H9 (cell line): ENCODE data around the gene PPP1R13B. TPM values are rescaled to one million over a fixed set of nuclear protein-coding genes. Genes with fewer than 3 reads are reported as not detected.

Experiments used
- DNase-seq: peaks from one replicate; pipeline ENCODE4 v3.0.0-alpha.2; 2017
- H2AFZ ChIP-seq: one replicate; pipeline ENCODE4 v1.6.1; 2013; ENCODE audit warnings: mild to moderate bottlenecking, low read length, control low read depth, moderate library complexity
- H2AK5ac ChIP-seq: 2 replicates; pipeline ENCODE4 v1.6.1; 2013; ENCODE audit warnings: low read length, control low read depth, mixed read lengths; ENCODE audit not compliant: insufficient read length
- H2BK120ac ChIP-seq: one replicate; pipeline ENCODE4 v1.6.1; 2013; ENCODE audit warnings: low read depth, mild to moderate bottlenecking, low read length, control low read depth, inconsistent platforms; ENCODE audit not compliant: poor library complexity, severe bottlenecking
- H2BK12ac ChIP-seq: 2 replicates; pipeline ENCODE4 v1.6.1; 2013; ENCODE audit warnings: low read length, control low read depth, mixed read lengths, low read depth; ENCODE audit not compliant: insufficient read length
- H2BK15ac ChIP-seq: 2 replicates; pipeline ENCODE4 v1.6.1; 2013; ENCODE audit warnings: low read depth, low read length, control low read depth
- H2BK20ac ChIP-seq: one replicate; pipeline ENCODE4 v1.6.1; 2013; ENCODE audit warnings: low read depth, mild to moderate bottlenecking, low read length, control low read depth, inconsistent platforms; ENCODE audit not compliant: poor library complexity, severe bottlenecking
- H2BK5ac ChIP-seq: 2 replicates; pipeline ENCODE4 v1.6.1; 2013; ENCODE audit warnings: low read length, control low read depth, mixed read lengths; ENCODE audit not compliant: insufficient read length
- H3K14ac ChIP-seq: 2 replicates; pipeline ENCODE4 v1.6.1; 2013; ENCODE audit warnings: low read length, control low read depth; ENCODE audit not compliant: insufficient read depth
- H3K18ac ChIP-seq: 2 replicates; pipeline ENCODE4 v1.6.1; 2013; ENCODE audit warnings: low read depth, mild to moderate bottlenecking, mixed read lengths, low read length, control low read depth; ENCODE audit not compliant: insufficient read length
- H3K23ac ChIP-seq: 2 replicates; pipeline ENCODE4 v1.6.1; 2013; ENCODE audit warnings: low read length, control low read depth, mixed read lengths, low read depth; ENCODE audit not compliant: insufficient read length
- H3K23me2 ChIP-seq: 2 replicates; pipeline ENCODE4 v1.6.1; 2013; ENCODE audit warnings: low read depth, mild to moderate bottlenecking, mixed read lengths, low read length, control low read depth; ENCODE audit not compliant: insufficient read length, poor library complexity, severe bottlenecking
- H3K27ac ChIP-seq: 2 replicates; pipeline ENCODE4 v1.5.1; 2013; ENCODE audit warnings: low read length, control low read depth, mixed read lengths, low read depth; ENCODE audit not compliant: insufficient read length
- H3K27me3 ChIP-seq: 2 replicates; pipeline ENCODE4 v1.6.1; 2013; ENCODE audit warnings: low read length, control low read depth, inconsistent platforms; ENCODE audit not compliant: insufficient read depth
- H3K4ac ChIP-seq: 2 replicates; pipeline ENCODE4 v1.6.1; 2013; ENCODE audit warnings: low read depth, mild to moderate bottlenecking, control low read depth, inconsistent platforms, low read length, moderate library complexity
- H3K4me1 ChIP-seq: 2 replicates; pipeline ENCODE4 v1.6.1; 2013; ENCODE audit warnings: low read length, control low read depth, inconsistent platforms; ENCODE audit not compliant: insufficient read depth
- H3K4me2 ChIP-seq: 2 replicates; pipeline ENCODE4 v1.6.1; 2013; ENCODE audit warnings: low read length, control low read depth, mixed read lengths; ENCODE audit not compliant: insufficient read length, insufficient read depth
- H3K56ac ChIP-seq: 2 replicates; pipeline ENCODE4 v1.6.1; 2013; ENCODE audit warnings: low read depth, mild to moderate bottlenecking, mixed read lengths, low read length, control low read depth; ENCODE audit not compliant: insufficient read length
- H3K79me1 ChIP-seq: 2 replicates; pipeline ENCODE4 v1.6.1; 2013; ENCODE audit warnings: low read depth, mild to moderate bottlenecking, moderate library complexity, low read length, control low read depth, inconsistent platforms; ENCODE audit not compliant: insufficient read depth, poor library complexity, severe bottlenecking
- H3K79me2 ChIP-seq: 2 replicates; pipeline ENCODE4 v1.6.1; 2013; ENCODE audit warnings: low read length, control low read depth, inconsistent platforms; ENCODE audit not compliant: insufficient read depth
- H3K9ac ChIP-seq: 2 replicates; pipeline ENCODE4 v1.6.1; 2013; ENCODE audit warnings: low read length, control low read depth, mixed read lengths; ENCODE audit not compliant: insufficient read length; ENCODE audit errors: extremely low read depth
- H3K9me3 ChIP-seq: one replicate; pipeline ENCODE4 v1.6.1; 2013; ENCODE audit warnings: low read depth, low read length, inconsistent platforms; ENCODE audit not compliant: control insufficient read depth
- H3T11ph ChIP-seq: one replicate; pipeline ENCODE4 v1.6.1; 2013; ENCODE audit warnings: mild to moderate bottlenecking, low read length, control low read depth, inconsistent platforms
- H4K20me1 ChIP-seq: one replicate; pipeline ENCODE4 v1.6.1; 2013; ENCODE audit not compliant: control insufficient read depth, insufficient read length, insufficient read depth
- H4K5ac ChIP-seq: 2 replicates; pipeline ENCODE4 v1.6.1; 2013; ENCODE audit warnings: low read depth, mild to moderate bottlenecking, mixed read lengths, low read length, control low read depth; ENCODE audit not compliant: insufficient read length
- H4K8ac ChIP-seq: replicated peaks from 2 replicates; pipeline ENCODE4 v1.6.1; 2013; ENCODE audit warnings: low read length, control low read depth, mixed read lengths, low read depth; ENCODE audit not compliant: insufficient read length
- H4K91ac ChIP-seq: 2 replicates; pipeline ENCODE4 v1.6.1; 2013; ENCODE audit warnings: low read depth, mild to moderate bottlenecking, moderate library complexity, mixed read lengths, low read length, control low read depth; ENCODE audit not compliant: insufficient read length
- H3K27ac Mint-ChIP-seq, 3 experiments: 2 replicates in 2 of 3; 3 replicates in 1 of 3; pipeline ENCODE4 v1.8.0; 2020 to 2021; ENCODE audit warnings: mixed read lengths in 3 of 3, mild to moderate bottlenecking in 1 of 3, moderate library complexity in 1 of 3
- H3K27me3 Mint-ChIP-seq: 2 replicates; pipeline ENCODE4 v1.8.0; 2021; ENCODE audit warnings: low read depth, mild to moderate bottlenecking, moderate library complexity, mixed read lengths
- H3K36me3 Mint-ChIP-seq, 3 experiments: 2 replicates in 2 of 3; 3 replicates in 1 of 3; pipeline ENCODE4 v1.8.0; 2020 to 2021; ENCODE audit warnings: low read depth in 3 of 3, mixed read lengths in 3 of 3; ENCODE audit not compliant: insufficient read depth in 1 of 3
- H3K4me1 Mint-ChIP-seq, 2 experiments: 2 replicates each; pipeline ENCODE4 v1.8.0; 2020; ENCODE audit warnings: mixed read lengths in 2 of 2
- H3K4me3 Mint-ChIP-seq, 2 experiments: 2 replicates in 1 of 2; 3 replicates in 1 of 2; pipeline ENCODE4 v1.8.0; 2020 to 2021; ENCODE audit warnings: mild to moderate bottlenecking in 2 of 2, mixed read lengths in 2 of 2, moderate library complexity in 1 of 2
- H3K9me3 Mint-ChIP-seq, 2 experiments: 2 replicates in 1 of 2; 3 replicates in 1 of 2; pipeline ENCODE4 v1.8.0; 2020; ENCODE audit warnings: mild to moderate bottlenecking in 2 of 2, mixed read lengths in 2 of 2, moderate library complexity in 1 of 2
- WGBS: extraction: QIAGEN DNeasy Blood & Tissue Kit; methylation state at CpG from one replicate; pipeline ENCODE4 v1.1.7; 2013; ENCODE audit warnings: missing lambda C conversion rate, low lambda C conversion rate, mixed read lengths; ENCODE audit not compliant: insufficient read length; ENCODE audit errors: extremely low coverage; 5-methylcytosine and 5-hydroxymethylcytosine counted together
- total RNA-seq: library from RNA; stranded (reverse); gene quantifications from 2 replicates; pipeline ENCODE4 v1.2.1, GENCODE V29; 2021
- TF ChIP-seq, protein P1 (sequence below): fragments of 200-600 bp; sonication (generic); conservative IDR thresholded peaks from 3 replicates; pipeline ENCODE4 v1.8.0; 2021; ENCODE audit warnings: antibody characterized with exemption, mild to moderate bottlenecking

Gene PPP1R13B
- total RNA-seq, 1 experiment from 2014 or later = 6.0 TPM

DNA sequence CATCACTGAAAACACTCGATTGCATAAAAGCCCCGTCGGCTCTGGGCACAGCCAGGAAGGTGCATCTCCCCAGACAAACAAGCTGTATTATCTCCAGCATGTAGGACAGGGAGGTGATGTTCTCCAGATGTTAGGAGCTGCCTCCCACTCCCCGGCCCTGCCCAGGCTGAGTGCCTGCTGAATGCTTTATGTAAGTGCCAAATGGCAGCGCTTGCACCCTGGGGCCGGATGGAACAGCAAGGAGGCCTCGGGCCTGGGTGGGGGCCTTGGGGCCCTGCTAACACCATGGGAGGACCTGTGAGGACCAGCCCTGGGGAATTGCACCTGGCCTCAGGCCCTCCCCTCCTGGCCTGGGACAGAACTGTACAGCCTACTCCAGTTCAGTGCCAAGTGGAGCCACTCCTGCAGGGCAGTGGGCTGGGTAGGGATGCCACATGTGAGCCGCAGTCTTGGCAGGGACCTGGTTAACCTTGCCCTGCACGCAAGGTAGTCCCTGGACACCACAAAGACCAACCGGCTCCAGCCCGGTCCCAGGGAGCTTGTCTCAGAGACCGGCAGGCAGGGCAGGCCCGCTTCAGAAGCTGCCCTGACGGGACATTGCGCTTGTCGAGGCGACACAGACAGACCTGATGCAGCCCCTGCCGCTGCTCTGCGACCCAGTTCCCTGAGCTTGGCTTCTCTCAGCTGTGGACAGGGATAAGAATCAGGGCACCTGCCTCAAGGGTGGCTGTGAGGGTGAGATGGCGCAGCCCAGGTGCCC, 35.3 kb upstream of the PPP1R13B start:
- H2BK15ac ChIP-seq = no peak overlapping the region

More for the DNA sequence above, 35.3 kb upstream of the PPP1R13B start:
- TF ChIP-seq, protein P1, sequence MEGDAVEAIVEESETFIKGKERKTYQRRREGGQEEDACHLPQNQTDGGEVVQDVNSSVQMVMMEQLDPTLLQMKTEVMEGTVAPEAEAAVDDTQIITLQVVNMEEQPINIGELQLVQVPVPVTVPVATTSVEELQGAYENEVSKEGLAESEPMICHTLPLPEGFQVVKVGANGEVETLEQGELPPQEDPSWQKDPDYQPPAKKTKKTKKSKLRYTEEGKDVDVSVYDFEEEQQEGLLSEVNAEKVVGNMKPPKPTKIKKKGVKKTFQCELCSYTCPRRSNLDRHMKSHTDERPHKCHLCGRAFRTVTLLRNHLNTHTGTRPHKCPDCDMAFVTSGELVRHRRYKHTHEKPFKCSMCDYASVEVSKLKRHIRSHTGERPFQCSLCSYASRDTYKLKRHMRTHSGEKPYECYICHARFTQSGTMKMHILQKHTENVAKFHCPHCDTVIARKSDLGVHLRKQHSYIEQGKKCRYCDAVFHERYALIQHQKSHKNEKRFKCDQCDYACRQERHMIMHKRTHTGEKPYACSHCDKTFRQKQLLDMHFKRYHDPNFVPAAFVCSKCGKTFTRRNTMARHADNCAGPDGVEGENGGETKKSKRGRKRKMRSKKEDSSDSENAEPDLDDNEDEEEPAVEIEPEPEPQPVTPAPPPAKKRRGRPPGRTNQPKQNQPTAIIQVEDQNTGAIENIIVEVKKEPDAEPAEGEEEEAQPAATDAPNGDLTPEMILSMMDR = no peak
- Mint-ChIP-seq H3K9me3 (no peaks in the 10 kb centered on the region), H3K27me3 (peaks cover 5% of the 10 kb centered on the region; the same call in 1 of the 2 replicates), H3K36me3 (no peaks in the 10 kb centered on the region), H3K4me3 (no peak overlapping the region), H3K27ac (peak overlapping the region in 1 of 3 experiments; percentile 18; a peak in 1 of 7 replicates), H3K4me1 (peaks cover 23 to 30% of the 10 kb centered on the region in 2 experiments)
- no peak overlapping the region for H4K91ac ChIP-seq
- no peak for DNase-seq
- H3K4me1 ChIP-seq = peaks cover 3% of the 10 kb centered on the region; the same call in 1 of the 2 replicates
- WGBS = no CpG with 5 or more reads among the region's 20 CpGs
- H2BK12ac ChIP-seq = no peak overlapping the region
- no peaks in the 10 kb centered on the region for H3K27me3 ChIP-seq
- H3K14ac ChIP-seq = no peak overlapping the region
- no peak overlapping the region for H3K18ac ChIP-seq
- H4K5ac ChIP-seq = no peak overlapping the region
- no peak overlapping the region for H3K56ac ChIP-seq
- H3K23ac ChIP-seq = no peak overlapping the region
- no peak overlapping the region for H2AFZ ChIP-seq
- no peak overlapping the region for H3K27ac ChIP-seq
- H2BK5ac ChIP-seq = no peak overlapping the region
- no peak overlapping the region for H3K4me2 ChIP-seq
- H2BK120ac ChIP-seq = no peak overlapping the region
- H4K8ac ChIP-seq = no peak overlapping the region
- H3K79me1 ChIP-seq = no peaks in the 10 kb centered on the region
- no peaks in the 10 kb centered on the region for H3K23me2 ChIP-seq
- H2BK20ac ChIP-seq = no peak overlapping the region
- no peaks in the 10 kb centered on the region for H4K20me1 ChIP-seq
- no peak overlapping the region for H2AK5ac ChIP-seq
- H3K79me2 ChIP-seq = no peaks in the 10 kb centered on the region
- no peak overlapping the region for H3K4ac ChIP-seq
- H3K9me3 ChIP-seq = no peaks in the 10 kb centered on the region
- H3K9ac ChIP-seq = no peak overlapping the region
- H3T11ph ChIP-seq = no peak overlapping the region
